Adrenal gland (tissue), 12 donors: ENCODE data around the gene PRKCQ. TPM values are rescaled to one million over a fixed set of nuclear protein-coding genes. Genes with fewer than 3 reads are reported as not detected.

Experiments used
- DNase-seq, 7 donors: peaks; one replicate each; pipeline ENCODE4 v3.0.0-alpha.2; 2019 to 2020
- H3K27ac ChIP-seq, 5 donors: fragments of 200-600 bp; sonication (generic) in 4 of 5; 1 replicate in 3 of 5; 2 replicates in 2 of 5; pipeline versions ENCODE4 v1.5.1 to v1.8.0; 2016 to 2020; ENCODE audit warnings: mild to moderate bottlenecking in 1 of 5
- H3K27me3 ChIP-seq: fragments of 200-600 bp; 2 replicates; pipeline ENCODE4 v1.8.0; 2021
- H3K36me3 ChIP-seq, 2 donors: fragments of 200-600 bp; replicated peaks in 1 of 2; 1 replicate in 1 of 2; 2 replicates in 1 of 2; pipeline versions ENCODE4 v1.5.1 to v1.8.0; 2018 to 2022
- H3K4me1 ChIP-seq, 2 donors: fragments of 200-600 bp; replicated peaks in 1 of 2; 1 replicate in 1 of 2; 2 replicates in 1 of 2; pipeline versions ENCODE4 v1.5.1 to v1.8.0; 2018 to 2021
- H3K4me3 ChIP-seq, 4 donors: fragments of 200-600 bp; sonication (generic) in 3 of 4; one replicate each; pipeline ENCODE4 v1.5.1; 2016 to 2018
- H3K9me3 ChIP-seq, 3 donors: fragments of 200-600 bp; sonication (generic) in 1 of 3; replicated peaks in 1 of 3; 1 replicate in 2 of 3; 2 replicates in 1 of 3; pipeline versions ENCODE4 v1.5.1 to v1.8.0; 2016 to 2021
- CTCF ChIP-seq, 6 experiments: fragments of 450-650 bp in 4 of 6; fragments of 200-600 bp in 2 of 6; sonication (generic) in 1 of 6; IDR thresholded peaks; 1 replicate in 5 of 6; 2 replicates in 1 of 6; pipeline versions ENCODE4 v1.5.1 to v1.8.0; 2016 to 2021; ENCODE audit warnings: antibody characterized with exemption in 6 of 6, mild to moderate bottlenecking in 2 of 6, moderate library complexity in 1 of 6
- POLR2A ChIP-seq, 2 donors: fragments of 450-650 bp; IDR thresholded peaks; one replicate each; pipeline ENCODE4 v1.6.1; 2017; ENCODE audit warnings: antibody characterized with exemption in 2 of 2, mild to moderate bottlenecking in 2 of 2, moderate library complexity in 1 of 2
- WGBS, 4 donors: extraction: QIAGEN DNeasy Blood & Tissue Kit in 2 of 4; methylation state at CpG; one replicate each; pipeline versions ENCODE4 v1.1.5 to v1.1.7; 2013 to 2017; 5-methylcytosine and 5-hydroxymethylcytosine counted together
- intact Hi-C, 2 donors: fragments of 100-400 bp; cut with DNase I; formaldehyde crosslinking; loops; one replicate each; pipeline versions ENCODE4 v1.14.1 to v1.15.0; 2022 to 2023
- polyA plus RNA-seq, 3 donors: library from polyadenylated mRNA; stranded (reverse); fragments of 200-250 nt in 2 of 3; fragments of 350-450 nt in 1 of 3; fragmentation: Illumina TruSeq in 1 of 3; extraction: RNeasy Lipid Tissue Mini Kit (QIAGEN cat#74804) in 1 of 3; gene quantifications; one replicate each; pipeline ENCODE4 v1.2.3, GENCODE V29; 2013 to 2014
- total RNA-seq, 9 donors: library from RNA; depleted of rRNA in 4 of 9; stranded (reverse); fragments of >200 nt in 4 of 9; fragments of 120-200 nt in 1 of 9; fragmentation: NEBNext Ultra II Directional in 1 of 9; extraction: Animal tissue kit (Norgen Biotek cat#: 25700) in 1 of 9; gene quantifications; one replicate each; pipeline versions ENCODE4 v1.1.0 to v1.2.4, GENCODE V29; 2013 to 2023
- donor health status: healthy with polysubstance abuse.
- donor health status: Bipolar disorder and iron deficiency.
- donor health status: DM: yes; HTN: yes; CAD: no.
- donor health status: DM: no; HTN: no; CAD: no.
- donor health status: DM: no; HTN: no; CAD: no.
- donor health status: DM: yes; HTN: yes; CAD: no.

The PRKCQ gene
- total and polyA plus RNA-seq, 12 donors: 0.39 to 1.6 (median 0.68) TPM

DNA sequence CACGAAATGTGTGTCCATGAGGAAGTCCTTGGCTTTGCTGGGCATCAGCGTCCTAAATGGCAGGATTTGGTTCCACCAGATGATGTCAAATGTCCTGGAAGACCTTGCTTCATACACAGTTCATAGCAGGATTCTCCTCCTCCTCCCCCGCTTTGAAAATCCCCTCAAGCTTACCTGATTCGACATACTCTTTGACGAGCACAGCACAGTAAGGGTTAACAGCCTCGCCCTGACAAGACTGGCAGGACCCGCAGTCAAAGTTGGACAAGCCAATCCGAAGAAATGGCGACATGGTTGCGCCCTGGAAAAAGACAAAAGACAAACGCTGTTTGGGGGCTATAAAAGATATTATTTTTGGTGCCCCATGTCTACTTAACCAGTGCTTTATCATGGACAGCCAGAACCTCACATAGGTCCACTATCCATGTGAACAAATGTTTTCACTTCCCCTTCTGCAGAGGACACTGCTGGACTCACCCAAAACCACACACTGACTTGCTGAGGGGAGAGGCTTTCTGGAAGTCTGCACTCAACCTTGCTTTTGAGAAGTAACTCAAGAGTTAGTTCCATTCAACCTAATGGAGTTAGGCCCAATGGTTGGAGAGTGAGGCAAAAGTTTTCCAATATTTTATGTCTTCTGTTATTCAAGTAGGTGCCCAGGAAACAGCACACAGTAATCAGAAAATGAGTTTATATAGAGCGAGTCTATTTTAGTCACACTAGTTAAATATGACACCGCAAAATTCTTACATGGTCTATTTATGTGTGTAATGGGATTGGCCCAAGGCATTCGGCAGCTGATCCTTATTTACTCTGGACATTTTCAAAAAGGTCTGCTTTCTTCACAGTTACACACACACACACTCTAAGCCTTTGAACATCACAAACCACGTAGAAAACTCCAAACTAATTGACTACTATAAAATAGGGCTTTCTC lies 65.0 kb downstream of the PRKCQ start:
- DNase-seq: peak in 1 of 7 donors; percentile 7
- Histone ChIP-seq H3K36me3 (no peaks in the 10 kb centered on the region), H3K27me3 (no peaks in the 10 kb centered on the region), H3K9me3 (no peaks in the 10 kb centered on the region), H3K4me3 (no peak overlapping the region), H3K4me1 (no peaks in the 10 kb centered on the region), H3K27ac (no peak overlapping the region)
- intact Hi-C loops: no loop called here
- WGBS, 4 donors: 76 to 85% (median 84%) methylated on average over 14 to 15 of the region's 15 CpGs
- no peak for TF ChIP-seq POLR2A (IDR thresholded peaks at IDR 0.05)
- TF ChIP-seq CTCF (IDR thresholded peaks at IDR 0.05): no peak

DNA sequence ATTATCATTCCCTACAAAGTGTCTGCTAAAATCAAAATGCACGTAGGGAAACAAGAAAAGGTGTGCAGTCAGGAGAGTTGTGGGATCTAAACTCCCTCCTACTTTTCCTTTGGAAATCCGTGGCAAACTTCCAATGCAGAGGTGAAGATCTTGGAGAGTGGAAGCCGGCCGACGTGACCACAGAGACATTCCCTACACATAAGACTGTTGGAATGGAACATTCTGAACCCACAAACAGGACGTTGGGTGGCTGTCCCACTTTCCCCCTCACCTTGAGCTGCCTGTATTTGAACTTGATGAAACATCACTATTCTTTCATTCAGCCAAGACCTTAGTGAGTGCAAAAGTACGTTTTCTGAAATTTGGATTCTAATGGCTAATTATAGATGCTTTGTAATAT lies 65.9 kb downstream of the PRKCQ start:
- TF ChIP-seq POLR2A (IDR thresholded peaks at IDR 0.05): no peak
- no peak for TF ChIP-seq CTCF (IDR thresholded peaks at IDR 0.05)
- no peaks in the 10 kb centered on the region for H3K27me3 ChIP-seq
- no peak for DNase-seq
- no peak overlapping the region for H3K4me3 ChIP-seq
- H3K36me3 ChIP-seq: no peaks in the 10 kb centered on the region
- intact Hi-C loops: no loop called here
- H3K9me3 ChIP-seq: no peaks in the 10 kb centered on the region
- no peak overlapping the region for H3K27ac ChIP-seq
- no peaks in the 10 kb centered on the region for H3K4me1 ChIP-seq
- WGBS, 4 donors: 77 to 85% (median 78%) methylated on average over 7 of the region's 7 CpGs

DNA sequence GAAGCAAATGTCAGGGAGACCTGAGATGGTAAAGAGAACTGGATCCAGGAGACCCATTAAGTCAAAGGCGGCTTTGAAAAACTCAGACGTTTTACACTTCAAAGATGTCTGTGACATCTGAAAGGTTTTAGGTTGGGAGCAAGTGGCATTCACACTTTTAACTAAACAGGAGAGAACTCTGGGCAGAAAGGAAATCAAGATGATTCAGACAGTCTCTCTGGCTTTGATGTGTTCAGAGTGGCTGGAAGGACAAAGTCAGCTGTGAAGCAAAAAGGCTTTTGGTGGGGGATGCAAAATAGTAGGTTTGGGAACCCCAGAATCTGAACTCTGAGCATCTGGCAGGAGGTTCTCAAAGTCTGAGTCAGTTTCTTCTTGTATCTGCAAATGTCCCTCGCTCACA lies 66.6 kb downstream of the PRKCQ start:
- Histone ChIP-seq H3K27me3 (no peaks in the 10 kb centered on the region), H3K4me3 (no peak overlapping the region), H3K9me3 (no peaks in the 10 kb centered on the region), H3K4me1 (no peaks in the 10 kb centered on the region), H3K36me3 (no peaks in the 10 kb centered on the region), H3K27ac (no peak overlapping the region)
- WGBS, 4 donors: 48 to 66% (median 64%) methylated on average over 3 of the region's 3 CpGs
- TF ChIP-seq CTCF (IDR thresholded peaks at IDR 0.05): no peak
- TF ChIP-seq POLR2A (IDR thresholded peaks at IDR 0.05): no peak
- DNase-seq: no peak
- intact Hi-C loops: no loop called here

- no peaks in the 10 kb centered on the region for H3K9me3 ChIP-seq
- H3K27ac ChIP-seq: no peak overlapping the region
- no peak overlapping the region for H3K4me3 ChIP-seq
- intact Hi-C loops: no loop called here
- no peaks in the 10 kb centered on the region for H3K4me1 ChIP-seq
- no peaks in the 10 kb centered on the region for H3K36me3 ChIP-seq
- DNase-seq: no peak
- WGBS, 4 donors: 78 to 88% (median 81%) methylated on average over 3 of the region's 3 CpGs
- H3K27me3 ChIP-seq: no peaks in the 10 kb centered on the region
- TF ChIP-seq CTCF (IDR thresholded peaks at IDR 0.05) (no peak), POLR2A (IDR thresholded peaks at IDR 0.05) (no peak)
These were observed 67.9 kb downstream of the PRKCQ start for GRCh38 chr10:6512182-6512581.
